Endothelial cell of hepatic sinusoid (primary cell): Measurements from ENCODE around the gene P2RY6.

Source experiments
- in situ Hi-C: cut with HindIII; loops from 2 replicates; pipeline ENCODE4 v1.10.0; 2017; ENCODE audit warnings: low sequenced_read_pairs

Gene P2RY6

GRCh38 chr11:73325036-73325981 is 53.2 kb downstream of the P2RY6 start:
- in situ Hi-C loops = no loop called here

GRCh38 chr11:73326929-73327811 is 55.0 kb downstream of the P2RY6 start:
- in situ Hi-C loops = no loop called here

GRCh38 chr11:73327812-73328364 is 55.8 kb downstream of the P2RY6 start:
- in situ Hi-C loops = no loop called here

GRCh38 chr11:73330569-73331093 is 58.5 kb downstream of the P2RY6 start:
- in situ Hi-C loops = no loop called here

GRCh38 chr11:73331138-73331916 is 59.2 kb downstream of the P2RY6 start:
- in situ Hi-C loops = no loop called here

GRCh38 chr11:73333173-73333572 is 61.0 kb downstream of the P2RY6 start:
- in situ Hi-C loops = no loop called here

- in situ Hi-C loops = no loop called here
Measured at GRCh38 chr11:73333640-73334383, 61.7 kb downstream of the P2RY6 start.

GRCh38 chr11:73334384-73335203 is 62.5 kb downstream of the P2RY6 start:
- in situ Hi-C loops = loop anchor here (5.0 kb wide), 1 partner anchor 37 kb away; no protein-coding TSS in a partner anchor

GRCh38 chr11:73335204-73335923 is 63.2 kb downstream of the P2RY6 start:
- in situ Hi-C loops = loop anchor here (5.0 kb wide), 1 partner anchor 38 kb away; no protein-coding TSS in a partner anchor

- in situ Hi-C loops = loop anchor here (5.0 kb wide), 1 partner anchor 41 kb away; no protein-coding TSS in a partner anchor
Measured at GRCh38 chr11:73337846-73338245, 65.7 kb downstream of the P2RY6 start.

GRCh38 chr11:73338279-73338678 is 66.1 kb downstream of the P2RY6 start:
- in situ Hi-C loops = loop anchor here (5.0 kb wide), 1 partner anchor 41 kb away; no protein-coding TSS in a partner anchor

- in situ Hi-C loops = no loop called here
Measured at GRCh38 chr11:73340164-73340563, 68.0 kb downstream of the P2RY6 start.

- in situ Hi-C loops = no loop called here
Measured at GRCh38 chr11:73342633-73343032, 70.5 kb downstream of the P2RY6 start.

GRCh38 chr11:73343076-73343873 is 71.1 kb downstream of the P2RY6 start:
- in situ Hi-C loops = no loop called here

GRCh38 chr11:73344191-73344607 is 72.1 kb downstream of the P2RY6 start:
- in situ Hi-C loops = no loop called here

GRCh38 chr11:73345481-73346160 is 73.5 kb downstream of the P2RY6 start:
- in situ Hi-C loops = no loop called here
